Smooth muscle cell (in vitro differentiated cells): ENCODE measurements around the gene HSD17B3. TPM values are rescaled to one million over a fixed set of nuclear protein-coding genes. Genes with fewer than 3 reads are reported as not detected.

Experiments
- DNase-seq: peaks from one replicate; lab custom pipeline; 2025; ENCODE audit not compliant: unreplicated experiment; lab: John Stamatoyannopoulos, UW
- H2AFZ ChIP-seq: fragments of 200-600 bp; sonication (generic); 2 replicates; pipeline ENCODE4 v1.6.0; 2016; ENCODE audit warnings: antibody characterized with exemption, low read depth, mild to moderate bottlenecking
- H3F3A ChIP-seq: fragments of 200-600 bp; sonication (generic); 2 replicates; pipeline ENCODE4 v1.6.0; 2017; ENCODE audit warnings: antibody characterized with exemption, low read depth
- H3K27ac ChIP-seq: fragments of 200-600 bp; sonication (generic); 2 replicates; pipeline ENCODE4 v1.5.1; 2016; ENCODE audit warnings: low read depth, mild to moderate bottlenecking
- H3K27me3 ChIP-seq: fragments of 200-600 bp; sonication (generic); 2 replicates; pipeline ENCODE4 v1.6.1; 2016; ENCODE audit warnings: low read depth, mild to moderate bottlenecking
- H3K36me3 ChIP-seq: fragments of 200-600 bp; sonication (generic); 2 replicates; pipeline ENCODE4 v1.5.1; 2016; ENCODE audit warnings: low read depth
- H3K4me1 ChIP-seq: fragments of 200-600 bp; sonication (generic); 2 replicates; pipeline ENCODE4 v1.5.1; 2016; ENCODE audit warnings: low read depth
- H3K4me2 ChIP-seq: fragments of 200-600 bp; sonication (generic); 2 replicates; pipeline ENCODE4 v1.6.0; 2016; ENCODE audit warnings: mild to moderate bottlenecking
- H3K4me3 ChIP-seq: fragments of 200-600 bp; sonication (generic); 2 replicates; pipeline ENCODE4 v1.5.1; 2016; ENCODE audit warnings: mild to moderate bottlenecking
- H3K79me2 ChIP-seq: fragments of 200-600 bp; sonication (generic); 2 replicates; pipeline ENCODE4 v1.6.0; 2016; ENCODE audit warnings: low read depth, mild to moderate bottlenecking
- H3K9ac ChIP-seq: fragments of 200-600 bp; sonication (generic); 2 replicates; pipeline ENCODE4 v1.6.0; 2016; ENCODE audit warnings: low read depth
- H3K9me3 ChIP-seq: fragments of 200-600 bp; sonication (generic); replicated peaks from 2 replicates; pipeline ENCODE4 v1.5.1; 2016; ENCODE audit warnings: low read depth
- H4K20me1 ChIP-seq: fragments of 200-600 bp; sonication (generic); 2 replicates; pipeline ENCODE4 v1.6.0; 2016; ENCODE audit warnings: low read depth
- CTCF ChIP-seq: fragments of 200-600 bp; sonication (generic); IDR thresholded peaks from 2 replicates; pipeline ENCODE4 v1.5.1; 2017; ENCODE audit warnings: borderline replicate concordance, mild to moderate bottlenecking, antibody characterized with exemption; ENCODE audit not compliant: insufficient read depth, poor library complexity, severe bottlenecking
- WGBS: methylation state at CpG from one replicate; pipeline ENCODE4 v1.1.7; 2016; ENCODE audit warnings: low lambda C conversion rate; 5-methylcytosine and 5-hydroxymethylcytosine counted together
- polyA plus RNA-seq: library from polyadenylated mRNA; unstranded; fragments of >200 nt; fragmentation: Nextera tagmentation; extraction: Ambion mirVana; gene quantifications from 2 replicates; pipeline ENCODE4 v1.2.1, GENCODE V29; 2016
- small RNA-seq: library from RNA; depleted of rRNA; stranded (forward); fragments of <200 nt; gene quantifications from one replicate; pipeline ENCODE3, GENCODE V24; 2014
- total RNA-seq: library from RNA; depleted of rRNA; stranded (reverse); fragments of >200 nt; gene quantifications from 2 replicates; pipeline ENCODE4 v1.2.3, GENCODE V29; 2014

The HSD17B3 gene
- total and polyA plus RNA-seq, 2 experiments from 2014 or later, result 0.31 to 0.40 TPM

GRCh38 chr9:96186591-96187011 is 115.4 kb downstream of the HSD17B3 start:
- Histone ChIP-seq H3K9ac (no peak overlapping the region), H2AFZ (peak overlapping the region; percentile 7), H3K36me3 (no peaks in the 10 kb centered on the region), H3K9me3 (no peaks in the 10 kb centered on the region), H3K4me1 (peaks cover 14% of the 10 kb centered on the region), H3K27ac (no peak overlapping the region), H3K79me2 (no peaks in the 10 kb centered on the region), H3K4me2 (peak overlapping the region; percentile 74), H3K4me3 (peak overlapping the region; percentile 19), H3F3A (no peaks in the 10 kb centered on the region), H3K27me3 (peaks cover 1% of the 10 kb centered on the region), H4K20me1 (no peaks in the 10 kb centered on the region)
- no peak for TF ChIP-seq CTCF
- 3% methylated on average over 18 of the region's 18 CpGs for WGBS
- DNase-seq, result no peak

GRCh38 chr9:96185518-96186156 is 116.3 kb downstream of the HSD17B3 start:
- Histone ChIP-seq H3K4me3 (no peak overlapping the region), H2AFZ (no peak overlapping the region), H3K4me1 (peaks cover 14% of the 10 kb centered on the region), H3K4me2 (no peak overlapping the region), H3K9me3 (no peaks in the 10 kb centered on the region), H3K79me2 (no peaks in the 10 kb centered on the region), H3K9ac (no peak overlapping the region), H3K27ac (no peak overlapping the region), H4K20me1 (no peaks in the 10 kb centered on the region), H3F3A (no peaks in the 10 kb centered on the region), H3K27me3 (peaks cover 8% of the 10 kb centered on the region), H3K36me3 (no peaks in the 10 kb centered on the region)
- WGBS, result 95% methylated on average over 2 of the region's 2 CpGs
- TF ChIP-seq CTCF, result no peak
- DNase-seq, result no peak

Small RNA genes lying within 50 kb of the gene (small RNA-seq; reads per million reads assigned to genes)
- not detected for gene RNU6-1160P

Other genes with a start within 250 kb of the HSD17B3 start
- gene SLC35D2, start 81.5 kb upstream of the HSD17B3 start, total RNA-seq, result 15.7 and 25.5 TPM in 2 replicates
- gene SLC35D2, start 81.5 kb upstream of the HSD17B3 start, polyA plus RNA-seq, result 16.5 and 25.5 TPM in 2 replicates
- gene ZNF367, start 116.2 kb upstream of the HSD17B3 start, total RNA-seq, result 2.8 and 3.9 TPM in 2 replicates
- 1.3 and 3.2 TPM in 2 replicates for gene ZNF367, start 116.2 kb upstream of the HSD17B3 start, polyA plus RNA-seq
- gene HABP4, start 148.0 kb upstream of the HSD17B3 start, total RNA-seq, result 12.1 and 13.5 TPM in 2 replicates
- 26.8 and 28.9 TPM in 2 replicates for gene HABP4, start 148.0 kb upstream of the HSD17B3 start, polyA plus RNA-seq